GM21786 (cell line): ENCODE results near the gene RP2.

Experiments
- ATAC-seq: cut with Tn5 transposase; IDR thresholded peaks from one replicate; pipeline ENCODE4 v1.9.1; 2021; ENCODE audit not compliant: unreplicated experiment

RP2 gene

DNA sequence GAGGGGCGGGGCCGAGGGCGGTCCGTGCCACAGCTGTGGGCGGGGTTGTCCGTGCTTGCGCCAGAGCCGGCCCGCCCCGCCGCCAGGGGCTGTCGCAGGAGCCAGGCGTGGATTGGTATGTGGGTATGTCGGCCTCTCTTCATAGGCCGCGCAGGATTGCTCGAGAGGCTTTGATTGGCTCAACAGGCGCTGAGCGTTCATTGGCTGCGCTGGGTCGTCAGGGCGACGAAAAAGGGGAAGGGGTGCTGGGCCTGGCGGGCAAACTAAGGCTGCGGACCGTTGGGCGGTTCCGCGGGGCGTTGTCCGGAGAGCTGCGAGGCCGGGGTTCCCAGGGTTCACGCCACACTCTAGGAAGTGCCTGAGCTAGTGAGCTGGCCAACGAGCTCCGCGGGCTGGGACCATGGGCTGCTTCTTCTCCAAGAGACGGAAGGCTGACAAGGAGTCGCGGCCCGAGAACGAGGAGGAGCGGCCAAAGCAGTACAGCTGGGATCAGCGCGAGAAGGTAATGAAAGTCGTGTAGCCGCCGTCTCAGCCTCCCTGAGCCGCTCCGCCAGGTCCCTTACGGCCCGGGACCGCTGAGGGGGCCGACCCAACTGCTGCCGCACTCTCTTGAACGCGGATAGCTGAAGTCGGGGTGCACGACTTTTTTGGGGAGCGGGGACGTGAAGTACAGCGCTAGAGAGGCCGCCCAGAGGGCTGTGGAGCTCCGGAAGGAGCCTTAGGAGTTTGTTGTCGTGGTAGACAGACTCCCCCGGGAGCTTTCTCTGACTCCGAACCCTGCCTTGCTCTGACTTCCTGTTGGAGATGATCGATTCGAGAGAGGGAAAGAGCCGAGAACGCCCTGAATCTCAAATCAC lies at the start of gene RP2:
TSS of gene RP2 (plus strand) at position 343 of the 857 bp plus-strand sequence. CDS start at position 401, 58 bp downstream.
- ATAC-seq = peak; percentile 92

- no peak for ATAC-seq
These were observed 47.9 kb upstream of the RP2 start for GRCh38 chrX:46788902-46789301.

GRCh38 chrX:46791927-46792809 lies 44.7 kb upstream of the RP2 start:
- ATAC-seq = no peak

GRCh38 chrX:46792810-46793188 lies 44.0 kb upstream of the RP2 start:
- ATAC-seq = no peak

DNA sequence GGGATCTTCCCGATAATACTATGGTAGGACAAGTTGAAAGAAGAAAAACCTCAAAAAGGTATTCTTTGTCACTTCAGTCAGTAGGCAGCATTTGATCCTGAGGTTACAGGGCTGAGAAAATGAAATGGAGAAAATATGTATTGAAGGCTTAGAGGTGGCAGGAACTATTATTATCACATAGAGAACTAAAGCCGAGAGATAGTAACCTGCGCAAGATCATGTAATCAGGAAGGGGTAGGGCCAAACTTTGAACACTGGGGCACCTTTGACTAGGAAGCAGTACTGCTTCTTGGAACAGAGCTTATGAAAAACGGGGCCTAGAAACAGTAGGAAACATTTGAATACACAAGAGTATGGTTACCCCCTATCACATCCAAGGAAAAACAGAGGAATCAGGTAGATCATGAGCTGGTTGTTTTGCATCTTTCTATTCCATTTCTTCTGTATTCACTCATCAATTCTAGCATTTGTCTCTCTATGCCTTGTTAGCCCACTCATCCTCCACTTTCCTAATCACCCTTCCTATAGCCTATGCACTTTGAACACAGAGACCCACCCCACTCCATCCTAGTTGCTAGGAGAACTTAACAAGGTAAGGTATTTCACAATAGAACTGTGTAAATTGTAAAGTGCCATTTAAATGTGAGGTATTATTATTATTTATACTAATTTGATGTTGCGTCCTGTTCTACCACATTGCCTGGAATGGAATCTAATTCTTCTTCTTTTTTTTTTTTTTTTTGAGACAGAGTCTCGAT lies 43.3 kb upstream of the RP2 start:
- no peak for ATAC-seq

DNA sequence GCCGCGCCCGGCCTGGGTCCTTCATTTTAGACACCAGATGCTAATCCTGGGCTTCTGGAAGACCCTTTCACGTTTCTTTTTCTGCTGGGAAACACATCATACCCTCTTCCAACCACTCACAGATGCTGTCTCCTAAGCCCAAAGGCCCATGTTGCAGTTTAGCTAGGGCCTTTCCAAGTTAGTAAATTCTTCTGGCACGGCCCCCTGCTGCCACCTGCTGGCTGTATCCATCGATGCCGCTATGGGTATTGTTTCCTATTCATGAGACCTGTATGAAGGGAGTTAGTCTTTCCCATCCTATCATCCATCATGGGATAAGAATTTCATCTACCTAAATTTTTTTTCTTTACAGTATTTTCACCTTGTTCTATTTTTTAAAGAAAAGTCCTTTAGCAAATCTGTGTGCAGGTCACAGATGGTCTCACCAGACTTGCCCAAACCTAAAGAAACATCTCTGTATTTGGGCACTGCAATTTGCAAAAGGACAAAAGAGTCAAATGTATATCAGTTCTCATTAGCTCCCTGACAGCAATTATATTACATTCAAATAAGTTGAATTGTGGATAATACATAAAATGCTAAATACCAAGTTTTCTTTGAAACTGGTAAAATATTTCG lies 40.2 kb upstream of the RP2 start:
- ATAC-seq = peak; percentile 42

DNA sequence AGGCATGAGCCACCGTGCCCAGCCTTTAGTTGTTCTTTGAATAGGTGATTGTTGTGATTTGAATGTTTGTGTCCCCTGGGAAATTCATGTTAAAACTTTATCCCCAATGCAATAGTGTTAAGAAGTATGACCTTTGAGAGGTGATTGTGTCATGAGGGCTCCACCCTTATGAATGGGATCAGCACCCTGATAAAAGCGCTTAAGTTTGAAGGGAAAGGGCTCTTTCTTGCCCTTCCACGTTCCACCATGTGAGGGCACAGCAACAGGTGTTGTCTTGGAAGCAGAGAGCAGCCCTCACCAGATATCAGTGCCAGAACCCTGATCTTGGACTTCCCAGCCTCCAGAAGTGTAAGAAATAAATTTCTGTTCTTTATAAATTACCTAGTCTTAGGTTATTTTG lies 33.7 kb upstream of the RP2 start:
- ATAC-seq = no peak

DNA sequence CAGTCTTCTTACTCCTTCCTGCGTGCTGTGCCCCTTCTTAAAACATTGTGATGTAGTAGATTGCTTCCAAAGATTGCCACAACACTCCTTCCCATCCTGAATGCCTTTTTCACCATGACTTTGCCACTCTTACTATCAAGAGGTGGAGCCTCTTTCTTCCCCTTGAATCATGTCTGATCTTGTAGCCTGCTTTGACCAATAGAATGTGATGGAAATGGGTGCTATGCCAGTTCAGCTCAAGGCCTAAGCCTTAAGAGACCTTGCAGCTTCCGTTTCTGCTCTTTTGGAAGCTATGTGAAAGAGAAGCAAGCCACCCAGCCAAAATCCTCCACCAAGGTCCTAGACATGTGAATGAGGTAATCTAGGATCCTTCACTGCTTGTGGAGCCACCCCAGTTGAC lies 31.6 kb upstream of the RP2 start:
- ATAC-seq = no peak

DNA sequence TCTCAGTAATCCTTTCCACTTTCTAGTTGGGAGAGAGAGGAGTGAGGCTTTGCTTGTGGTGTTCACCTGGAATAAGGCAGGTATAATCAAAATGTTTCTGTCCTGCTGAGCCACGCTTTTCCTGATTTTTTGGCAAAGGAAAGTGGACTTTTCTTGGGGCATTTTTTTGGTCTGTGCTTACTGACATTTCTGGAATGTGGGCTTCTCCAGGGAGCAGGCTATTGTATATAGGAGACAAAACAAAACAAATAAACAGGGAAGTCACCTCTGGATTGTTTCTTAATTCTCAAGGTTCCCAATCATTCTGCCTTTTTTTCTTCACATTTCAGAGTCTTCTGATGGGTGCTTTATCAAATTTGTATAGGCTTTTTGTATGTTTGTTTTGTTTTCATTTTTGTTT lies 25.7 kb upstream of the RP2 start:
- no peak for ATAC-seq

DNA sequence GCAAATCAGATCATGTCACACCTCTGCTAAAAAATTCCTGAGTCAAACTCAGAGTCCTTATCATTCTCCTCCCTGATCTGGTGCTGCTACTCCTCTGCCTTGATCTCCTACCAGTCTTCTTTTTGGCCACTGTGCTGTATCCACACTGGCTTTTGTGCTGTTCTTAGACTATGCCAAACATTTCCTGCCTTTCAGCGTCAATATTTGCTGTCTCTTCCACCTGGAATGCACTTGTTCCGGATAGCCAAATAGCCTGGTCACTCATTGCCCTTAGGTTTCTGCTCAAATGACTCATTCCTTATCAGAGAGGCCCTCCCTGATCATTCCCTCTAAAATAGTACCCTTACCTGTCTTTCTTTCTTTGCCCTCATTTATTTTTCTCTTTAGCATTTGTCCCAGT lies 24.4 kb upstream of the RP2 start:
- ATAC-seq = no peak

DNA sequence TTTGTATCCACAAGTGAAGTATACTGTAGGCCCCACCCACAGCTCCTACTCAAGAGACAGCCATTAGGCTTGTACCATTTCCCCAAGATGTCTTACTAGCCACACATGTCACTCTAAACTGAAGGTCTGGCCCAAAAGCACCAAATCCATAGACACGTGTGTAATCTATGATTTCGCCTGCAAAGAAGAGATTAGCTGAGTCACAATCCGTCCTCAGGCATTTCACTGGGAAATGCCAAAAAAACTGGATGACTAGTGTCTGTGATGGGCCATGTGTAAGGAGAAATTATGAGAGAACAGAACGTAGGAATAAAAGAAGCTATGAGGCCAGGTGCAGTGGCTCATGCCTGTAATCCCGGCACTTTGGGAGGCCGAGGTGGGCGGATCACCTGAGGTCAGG lies 21.9 kb upstream of the RP2 start:
- no peak for ATAC-seq

GRCh38 chrX:46819136-46819535 lies 17.7 kb upstream of the RP2 start:
- ATAC-seq = no peak

DNA sequence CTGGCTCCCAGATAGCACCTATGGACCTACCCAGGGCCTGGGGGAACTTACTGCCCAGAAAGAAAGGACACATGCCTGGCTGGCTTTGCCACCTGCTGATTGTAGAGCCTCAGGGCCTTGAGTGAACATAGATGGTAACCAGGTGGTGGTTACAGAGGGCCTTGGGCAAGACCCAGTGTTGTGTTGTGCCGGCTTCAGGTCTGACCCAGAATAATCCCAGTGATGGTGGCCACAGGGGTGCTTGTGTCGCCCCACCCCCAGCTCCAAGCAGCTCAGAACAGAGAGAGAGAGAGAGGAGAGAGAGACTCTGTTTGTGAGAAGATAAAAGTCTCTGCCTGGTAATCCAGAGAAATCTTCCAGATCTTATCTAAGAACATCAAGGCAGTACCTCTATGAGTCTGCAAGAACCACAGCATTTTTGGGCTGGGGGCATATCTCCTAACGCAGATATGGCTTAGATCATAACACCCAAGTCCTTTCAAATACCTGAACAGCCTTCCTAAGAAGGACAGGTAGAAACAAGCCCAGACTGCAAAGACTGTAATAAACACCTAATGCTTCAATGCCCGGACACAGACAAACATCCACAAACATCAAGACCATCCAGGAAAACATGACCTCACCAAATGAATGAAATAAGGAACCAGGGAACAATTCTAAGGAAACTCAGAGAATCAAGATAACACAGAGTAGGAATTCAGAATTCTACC lies 16.3 kb upstream of the RP2 start:
- no peak for ATAC-seq

DNA sequence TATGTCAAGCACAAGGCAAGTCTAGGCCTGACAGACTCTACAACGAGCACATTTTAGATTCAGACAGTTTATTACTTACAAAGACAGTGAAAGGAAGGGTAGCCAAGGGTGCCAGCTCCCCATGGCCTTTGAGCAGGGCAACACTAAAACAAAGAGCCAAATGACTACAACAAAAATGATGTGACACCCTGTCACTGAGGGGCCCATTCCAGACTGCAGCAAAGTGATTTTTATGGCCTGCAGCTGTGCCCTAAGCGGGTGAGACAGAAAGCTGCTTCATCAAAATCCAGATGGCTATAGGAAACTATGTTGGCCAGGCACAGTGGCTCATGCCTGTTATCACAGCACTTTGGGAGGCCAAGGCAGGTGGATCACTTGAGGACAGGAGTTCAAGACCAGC lies 13.4 kb upstream of the RP2 start:
- ATAC-seq = no peak

DNA sequence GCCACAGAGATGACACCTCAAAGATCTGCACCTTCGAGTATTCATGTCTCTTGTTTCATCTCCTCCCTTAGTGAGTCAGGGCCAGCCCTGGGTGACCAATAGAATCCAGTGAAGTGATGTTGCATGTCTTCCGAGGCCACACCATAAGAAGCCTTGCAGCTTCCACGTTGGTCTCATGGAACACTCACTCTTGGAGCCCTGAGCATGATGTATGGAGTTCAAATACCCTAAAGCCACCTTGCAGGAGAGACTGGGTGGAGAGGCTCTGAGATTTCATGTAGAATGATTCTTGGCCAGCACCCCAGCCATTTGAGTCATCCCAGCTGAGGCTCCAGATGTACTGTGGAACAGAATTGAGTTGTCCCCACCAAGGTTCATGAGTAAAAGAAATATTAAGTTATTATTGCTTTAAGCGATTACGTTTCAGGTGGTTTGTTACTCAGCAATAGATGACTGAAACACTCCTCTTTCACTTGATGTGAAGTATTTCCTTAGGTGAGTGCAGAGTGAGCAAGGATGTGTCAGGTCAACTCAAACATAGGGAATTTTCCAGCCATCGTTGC lies 5.0 kb upstream of the RP2 start:
- ATAC-seq = no peak

GRCh38 chrX:46837558-46838485 lies 979 bp downstream of the RP2 start:
- ATAC-seq = no peak

- ATAC-seq = no peak
These were observed 1.6 kb downstream of the RP2 start for GRCh38 chrX:46838486-46838870.

DNA sequence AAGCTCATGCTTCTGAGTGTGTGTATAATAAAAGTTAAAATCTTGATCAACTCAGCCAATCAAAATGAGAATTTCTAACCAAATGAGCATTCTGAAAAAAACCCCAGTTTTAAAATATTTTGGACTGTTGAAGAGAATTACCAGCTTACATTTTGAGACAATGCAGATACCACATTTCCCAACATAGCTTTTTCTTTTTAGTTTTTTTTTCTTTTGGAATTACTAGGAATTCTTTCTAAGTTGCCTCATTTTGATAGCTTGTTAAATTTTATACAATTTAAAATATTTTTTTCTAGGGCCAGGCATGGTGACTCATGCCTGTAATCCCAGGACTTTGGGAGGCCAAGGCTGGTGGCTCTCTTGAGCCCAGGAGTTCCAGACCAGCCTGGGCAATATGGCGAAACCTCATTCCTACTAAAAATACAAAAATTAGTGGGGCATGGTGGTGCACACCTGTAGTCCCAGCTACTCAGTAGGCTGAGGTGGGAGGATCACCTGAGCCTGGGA lies 2.2 kb downstream of the RP2 start:
- ATAC-seq = no peak

DNA sequence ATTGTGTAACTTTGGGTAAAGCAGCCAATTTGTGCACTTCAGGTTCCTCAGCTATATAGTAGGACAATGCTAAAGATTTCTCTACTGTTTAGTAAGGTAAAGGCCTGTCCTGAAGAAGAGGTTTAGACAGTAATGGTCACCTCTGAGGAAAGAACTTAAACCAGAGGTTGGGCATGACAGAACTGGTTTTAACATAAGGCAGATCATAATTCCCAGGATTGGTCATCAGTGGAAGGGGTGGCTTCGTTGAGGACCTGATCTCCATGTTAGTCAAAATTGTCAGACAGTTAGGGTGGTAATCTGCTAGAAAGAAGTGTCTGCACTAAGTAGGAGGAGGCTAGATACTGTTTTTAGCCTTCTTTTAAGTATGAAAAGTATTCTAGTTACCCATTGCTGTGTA lies 4.1 kb downstream of the RP2 start:
- ATAC-seq = no peak
